ENCODE results near the gene KCNK13. TPM values are rescaled to one million over a fixed set of nuclear protein-coding genes. Genes with fewer than 3 reads are reported as not detected.

Gene KCNK13
- total RNA-seq, 4 donors from 2014 or later: 0.09 to 0.19 (median 0.13) TPM

DNA sequence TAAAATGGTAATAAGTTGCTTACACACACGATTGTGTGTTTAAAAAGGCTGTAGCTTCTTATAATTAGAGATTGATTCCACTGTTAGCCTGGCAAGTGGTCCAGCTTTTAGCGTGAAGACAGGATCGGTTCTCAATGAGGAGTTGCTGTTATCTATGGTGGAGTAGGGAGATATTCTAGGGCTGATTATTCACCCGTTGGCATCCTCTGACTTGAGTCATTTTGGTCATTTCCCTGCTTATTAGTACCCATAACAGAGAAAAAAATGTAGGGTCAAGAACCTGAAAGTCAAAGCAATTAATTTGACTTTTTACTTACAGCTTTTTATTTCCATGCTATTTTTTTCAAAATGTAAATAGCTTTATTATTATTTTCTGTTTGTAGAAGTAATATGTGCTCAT, 76.0 kb downstream of the KCNK13 start:
- Histone ChIP-seq H3K36me3 (no peaks in the 10 kb centered on the region), H3K27ac (no peak overlapping the region), H3K27me3 (peaks cover 0 to 4% (median 0%) of the 10 kb centered on the region in 4 donors), H3K4me1 (no peaks in the 10 kb centered on the region), H3K9me3 (no peaks in the 10 kb centered on the region), H3K4me3 (no peak overlapping the region)
- TF ChIP-seq, protein P1, sequence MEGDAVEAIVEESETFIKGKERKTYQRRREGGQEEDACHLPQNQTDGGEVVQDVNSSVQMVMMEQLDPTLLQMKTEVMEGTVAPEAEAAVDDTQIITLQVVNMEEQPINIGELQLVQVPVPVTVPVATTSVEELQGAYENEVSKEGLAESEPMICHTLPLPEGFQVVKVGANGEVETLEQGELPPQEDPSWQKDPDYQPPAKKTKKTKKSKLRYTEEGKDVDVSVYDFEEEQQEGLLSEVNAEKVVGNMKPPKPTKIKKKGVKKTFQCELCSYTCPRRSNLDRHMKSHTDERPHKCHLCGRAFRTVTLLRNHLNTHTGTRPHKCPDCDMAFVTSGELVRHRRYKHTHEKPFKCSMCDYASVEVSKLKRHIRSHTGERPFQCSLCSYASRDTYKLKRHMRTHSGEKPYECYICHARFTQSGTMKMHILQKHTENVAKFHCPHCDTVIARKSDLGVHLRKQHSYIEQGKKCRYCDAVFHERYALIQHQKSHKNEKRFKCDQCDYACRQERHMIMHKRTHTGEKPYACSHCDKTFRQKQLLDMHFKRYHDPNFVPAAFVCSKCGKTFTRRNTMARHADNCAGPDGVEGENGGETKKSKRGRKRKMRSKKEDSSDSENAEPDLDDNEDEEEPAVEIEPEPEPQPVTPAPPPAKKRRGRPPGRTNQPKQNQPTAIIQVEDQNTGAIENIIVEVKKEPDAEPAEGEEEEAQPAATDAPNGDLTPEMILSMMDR (IDR thresholded peaks at IDR 0.05): no peak
- TF ChIP-seq POLR2A (IDR thresholded peaks at IDR 0.05): no peak
- intact Hi-C loops (cut with DNase I): no loop called here
- WGBS, 2 donors: 71 to 78% methylated on average over 4 of the region's 4 CpGs
- no peak for DNase-seq

DNA sequence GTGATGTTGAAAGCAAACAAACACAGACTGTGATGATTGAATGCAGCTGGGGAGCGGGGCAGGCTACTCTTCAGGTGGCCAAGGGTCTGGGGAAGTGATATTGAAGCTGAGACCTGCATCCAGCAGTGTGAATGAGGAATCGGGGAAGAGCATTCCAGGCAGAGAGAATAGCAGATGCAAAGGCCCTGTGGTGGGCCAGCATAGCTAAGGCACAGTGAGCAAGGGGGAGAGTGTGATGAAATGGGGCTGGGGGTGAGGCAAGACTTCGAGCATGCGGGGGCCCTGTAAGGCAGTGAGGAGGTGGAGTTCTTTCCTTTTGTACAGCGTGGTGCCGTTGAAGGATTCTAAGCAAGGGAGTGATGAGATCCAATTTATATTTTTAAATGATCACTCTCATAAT, 77.4 kb downstream of the KCNK13 start:
- H3K4me3 ChIP-seq: no peak overlapping the region
- intact Hi-C loops (cut with DNase I): no loop called here
- WGBS, 2 donors: 82 to 86% methylated on average over 5 to 6 of the region's 6 CpGs
- H3K9me3 ChIP-seq: no peaks in the 10 kb centered on the region
- no peak for DNase-seq
- no peak for TF ChIP-seq POLR2A (IDR thresholded peaks at IDR 0.05)
- TF ChIP-seq, protein P1 (IDR thresholded peaks at IDR 0.05): no peak
- no peaks in the 10 kb centered on the region for H3K4me1 ChIP-seq
- no peak overlapping the region for H3K27ac ChIP-seq
- H3K36me3 ChIP-seq: no peaks in the 10 kb centered on the region
- peaks cover 0 to 4% (median 0%) of the 10 kb centered on the region in 4 donors for H3K27me3 ChIP-seq

DNA sequence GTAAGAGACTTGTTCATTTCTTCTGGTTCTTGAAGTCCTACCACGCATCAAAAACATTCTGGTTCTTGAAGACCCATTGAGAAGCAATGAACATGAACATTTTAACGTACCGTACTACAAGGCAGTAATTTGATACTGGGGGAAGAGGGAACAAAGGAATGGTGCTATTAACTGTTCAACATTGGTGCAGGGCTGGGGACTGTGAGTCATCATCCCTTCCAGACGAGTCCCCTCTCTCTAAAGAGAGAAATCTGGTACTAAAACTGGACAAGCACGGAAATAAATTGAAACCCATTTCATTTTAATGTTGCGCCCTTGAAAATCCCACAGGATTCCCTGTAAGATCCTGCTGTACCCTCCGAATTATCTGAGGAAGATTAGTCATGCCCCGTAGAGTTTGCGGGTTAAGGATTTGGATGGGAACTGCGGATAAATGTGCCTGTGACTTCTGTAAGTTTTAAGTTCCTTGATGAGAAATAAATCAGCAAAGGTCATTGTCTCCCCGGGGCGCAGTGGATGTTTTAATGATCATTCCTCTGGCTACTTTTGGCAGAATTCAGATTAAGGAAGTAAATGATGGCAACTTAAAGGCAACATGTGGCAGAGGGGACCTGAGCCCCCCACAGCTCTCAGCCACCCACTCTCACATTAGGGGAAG, 78.6 kb downstream of the KCNK13 start:
- Histone ChIP-seq H3K4me3 (no peak overlapping the region), H3K27ac (no peak overlapping the region), H3K27me3 (peaks cover 0 to 4% (median 0%) of the 10 kb centered on the region in 4 donors), H3K4me1 (no peaks in the 10 kb centered on the region), H3K9me3 (no peaks in the 10 kb centered on the region), H3K36me3 (no peaks in the 10 kb centered on the region)
- intact Hi-C loops (cut with DNase I): no loop called here
- TF ChIP-seq, protein P1 (IDR thresholded peaks at IDR 0.05): no peak
- no peak for TF ChIP-seq POLR2A (IDR thresholded peaks at IDR 0.05)
- 60 to 72% methylated on average over 12 of the region's 12 CpGs for WGBS, 2 donors
- DNase-seq: no peak

DNA sequence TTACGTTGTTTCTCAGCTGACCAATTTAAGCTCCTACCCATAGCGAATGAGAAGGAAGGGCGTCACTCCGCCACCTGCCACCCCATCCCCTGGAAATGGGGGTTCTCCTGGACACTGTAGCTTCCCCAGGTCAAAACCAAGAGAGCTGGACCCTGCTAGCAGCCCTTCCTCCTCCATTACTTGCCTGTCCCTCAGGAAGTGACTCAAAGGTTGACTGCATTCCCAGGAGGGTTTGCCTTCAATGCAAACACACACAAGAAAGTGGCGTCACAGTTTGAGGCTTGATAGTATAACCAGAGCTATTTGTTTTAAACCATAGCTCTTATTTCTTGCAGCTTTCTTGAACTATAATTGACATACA, 79.1 kb downstream of the KCNK13 start:
- no peak overlapping the region for H3K4me3 ChIP-seq
- H3K27ac ChIP-seq: no peak overlapping the region
- no peaks in the 10 kb centered on the region for H3K9me3 ChIP-seq
- TF ChIP-seq POLR2A (IDR thresholded peaks at IDR 0.05): no peak
- DNase-seq: no peak
- H3K36me3 ChIP-seq: no peaks in the 10 kb centered on the region
- intact Hi-C loops (cut with DNase I): no loop called here
- H3K4me1 ChIP-seq: no peaks in the 10 kb centered on the region
- peaks cover 0 to 3% (median 0%) of the 10 kb centered on the region in 4 donors for H3K27me3 ChIP-seq
- whole genome bisulfite sequencing, 2 donors: 44 to 74% methylated on average over 3 to 5 of the region's 5 CpGs

DNA sequence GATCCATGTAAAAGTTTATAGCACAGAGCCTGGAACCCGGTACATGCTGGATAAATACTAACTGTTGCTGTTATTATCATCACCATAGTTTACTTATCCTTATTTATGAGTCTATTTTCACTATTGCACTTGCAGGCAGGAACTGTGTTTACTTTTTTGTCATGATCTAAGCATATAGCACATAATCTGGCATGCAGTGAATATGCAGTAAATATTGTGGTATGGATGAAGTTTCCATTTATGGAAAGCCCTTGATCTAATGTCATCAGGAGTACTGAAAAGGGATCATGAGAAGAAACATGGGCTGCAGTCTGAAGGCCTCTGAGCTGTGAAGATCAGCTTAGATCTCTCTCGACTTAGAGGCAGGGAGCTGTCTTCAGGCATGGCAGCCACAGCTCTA, 91.6 kb downstream of the KCNK13 start:
- H3K9me3 ChIP-seq: no peaks in the 10 kb centered on the region
- WGBS, 2 donors: 71 to 76% methylated on average over 1 to 2 of the region's 2 CpGs
- TF ChIP-seq, protein P1 (IDR thresholded peaks at IDR 0.05): no peak
- TF ChIP-seq POLR2A (IDR thresholded peaks at IDR 0.05): no peak
- H3K4me3 ChIP-seq: no peak overlapping the region
- intact Hi-C loops (cut with DNase I): no loop called here
- H3K27me3 ChIP-seq: no peaks in the 10 kb centered on the region
- no peak for DNase-seq
- H3K4me1 ChIP-seq: no peaks in the 10 kb centered on the region
- H3K36me3 ChIP-seq: no peaks in the 10 kb centered on the region
- H3K27ac ChIP-seq: no peak overlapping the region

DNA sequence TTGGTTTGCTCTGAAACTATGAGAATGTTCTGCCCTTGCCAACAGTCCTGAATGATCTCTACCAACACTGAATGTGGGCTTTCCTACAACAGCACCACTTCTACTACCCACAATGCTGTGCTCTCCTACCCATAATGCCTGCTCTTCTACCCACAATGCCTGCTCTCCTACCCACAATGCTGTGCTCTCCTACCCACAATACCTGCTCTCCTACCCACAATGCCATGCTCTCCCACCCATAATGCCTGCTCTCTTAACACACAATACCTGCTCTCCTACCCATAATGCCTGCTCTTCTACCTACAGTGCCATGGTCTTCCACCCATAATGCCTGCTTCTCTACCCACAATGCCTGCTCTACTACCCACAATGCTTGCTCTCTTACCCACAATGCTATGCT, 92.3 kb downstream of the KCNK13 start:
- no peak for TF ChIP-seq POLR2A (IDR thresholded peaks at IDR 0.05)
- TF ChIP-seq, protein P1 (IDR thresholded peaks at IDR 0.05): no peak
- Histone ChIP-seq H3K4me3 (no peak overlapping the region), H3K9me3 (no peaks in the 10 kb centered on the region), H3K27ac (no peak overlapping the region), H3K4me1 (no peaks in the 10 kb centered on the region), H3K27me3 (no peaks in the 10 kb centered on the region), H3K36me3 (no peaks in the 10 kb centered on the region)
- intact Hi-C loops (cut with DNase I): no loop called here
- DNase-seq: no peak
